Peyer's patch (tissue), 4 donors: ENCODE results near the gene AKAP13.

Experiments used
- CTCF ChIP-seq, 6 experiments: fragments of 450-650 bp in 4 of 6; fragments of 200-600 bp in 2 of 6; sonication (generic) in 1 of 6; IDR thresholded peaks; one replicate each; pipeline ENCODE4 v1.5.1; 2017 to 2019; ENCODE audit warnings: antibody characterized with exemption in 6 of 6, mild to moderate bottlenecking in 3 of 6, moderate library complexity in 1 of 6
- POLR2A ChIP-seq, 2 donors: fragments of 450-650 bp; IDR thresholded peaks; one replicate each; pipeline ENCODE4 v1.5.1; 2017; ENCODE audit warnings: antibody characterized with exemption in 2 of 2, mild to moderate bottlenecking in 2 of 2, moderate library complexity in 2 of 2

GRCh38 chr15:85779249-85779648 is 398.8 kb downstream of the AKAP13 start:
- TF ChIP-seq CTCF (IDR thresholded peaks at IDR 0.05) (no peak), POLR2A (IDR thresholded peaks at IDR 0.05) (no peak)
